Kasumi-1 (cell line): ENCODE data around the gene SOX13.

Source experiments
- DNase-seq, 2 experiments: peaks; one replicate each; lab custom pipeline; 2025; lab: John Stamatoyannopoulos, UW

SOX13 gene

DNA sequence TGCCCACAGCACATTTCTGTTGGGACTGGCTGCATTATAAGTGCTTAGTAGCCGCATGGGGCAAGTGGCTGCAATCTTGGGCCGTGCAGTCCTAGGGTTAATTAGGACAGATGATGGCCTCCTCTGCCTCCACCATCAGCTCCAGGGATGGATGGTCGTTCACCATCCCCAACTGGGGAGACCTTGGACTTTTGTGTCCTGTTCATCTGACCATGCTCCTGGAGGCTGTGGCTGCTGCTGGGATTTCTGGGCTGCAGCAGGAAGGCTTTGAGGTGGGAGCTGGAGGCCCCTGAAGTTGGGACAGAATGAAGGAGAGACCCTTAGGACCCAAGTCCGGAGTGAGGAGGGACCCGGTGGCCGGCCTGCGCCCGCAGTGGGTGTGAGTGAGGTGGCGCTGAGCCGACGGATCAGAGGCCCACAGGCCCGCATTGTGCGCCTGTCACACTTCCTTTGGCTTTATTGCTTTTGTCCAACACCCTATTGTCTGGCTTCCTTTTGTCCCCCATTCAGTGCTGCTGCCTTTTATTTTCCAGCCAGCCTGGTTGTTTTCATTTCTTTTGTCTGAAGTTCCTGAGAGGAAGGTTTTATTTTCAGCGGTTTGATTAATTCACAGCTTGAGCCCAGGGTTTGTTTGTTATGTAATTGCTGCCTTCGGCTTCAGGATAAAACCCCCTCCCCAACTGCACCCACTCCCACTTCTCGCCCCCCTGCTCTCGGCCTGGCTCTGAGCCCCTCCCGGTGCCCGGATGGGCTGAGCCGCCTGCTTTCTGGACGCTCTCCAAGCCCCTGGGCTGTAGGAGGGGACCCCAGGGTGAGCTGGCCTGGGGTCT, 35.6 kb downstream of the SOX13 start:
- no peak for DNase-seq

GRCh38 chr1:204110894-204111633, 38.1 kb downstream of the SOX13 start:
- no peak for DNase-seq

- DNase-seq, result no peak
Observed at GRCh38 chr1:204112876-204113730, 40.2 kb downstream of the SOX13 start.

DNA sequence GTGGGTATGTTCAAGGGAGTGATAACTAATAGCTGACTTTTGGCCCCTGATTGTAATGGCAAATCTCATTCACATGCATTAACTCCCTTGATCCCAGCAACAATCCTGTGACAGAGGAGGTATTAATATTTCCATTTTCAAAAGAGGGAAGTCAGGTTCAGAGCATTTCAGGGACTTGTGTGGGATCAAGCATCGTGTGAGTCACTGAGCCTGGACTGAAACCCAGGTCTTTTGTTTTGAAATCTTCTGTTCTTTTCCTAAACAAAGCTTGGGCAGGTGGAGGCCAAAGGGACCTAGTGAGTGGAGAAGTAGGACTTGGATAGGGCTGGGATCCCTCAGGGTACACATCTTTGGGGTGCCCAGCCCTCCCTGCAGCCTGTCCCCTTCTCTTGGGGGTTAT, 41.0 kb downstream of the SOX13 start:
- DNase-seq, result no peak

GRCh38 chr1:204114606-204115005, 41.7 kb downstream of the SOX13 start:
- DNase-seq, result peak; percentile 50 to 66

GRCh38 chr1:204115116-204115515, 42.2 kb downstream of the SOX13 start:
- no peak for DNase-seq

DNA sequence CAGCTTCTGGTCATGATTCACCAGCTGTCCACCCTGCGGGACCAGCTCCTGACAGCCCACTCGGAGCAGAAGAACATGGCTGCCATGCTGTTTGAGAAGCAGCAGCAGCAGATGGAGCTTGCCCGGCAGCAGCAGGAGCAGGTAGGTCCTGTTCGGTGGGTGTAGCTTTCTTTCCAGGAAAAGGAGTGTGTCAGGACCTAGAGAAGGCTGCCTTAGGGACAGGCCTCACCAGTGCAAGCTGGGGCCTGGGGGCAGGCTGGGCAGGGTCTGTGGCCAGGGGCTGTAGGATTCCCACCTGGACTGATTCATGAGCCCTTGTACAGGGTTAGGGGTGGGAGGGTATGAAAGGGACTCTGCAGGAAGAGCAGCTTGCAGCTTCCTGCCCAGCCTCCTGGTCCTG, 43.6 kb downstream of the SOX13 start:
- no peak for DNase-seq

GRCh38 chr1:204121840-204122555, 49.1 kb downstream of the SOX13 start:
- no peak for DNase-seq

- DNase-seq, result no peak
Observed at GRCh38 chr1:204123376-204123775, 50.5 kb downstream of the SOX13 start.

GRCh38 chr1:204124639-204125038, 51.7 kb downstream of the SOX13 start:
- DNase-seq, result no peak

- no peak for DNase-seq
Observed at GRCh38 chr1:204125759-204126351, 52.9 kb downstream of the SOX13 start.

GRCh38 chr1:204126386-204126785, 53.5 kb downstream of the SOX13 start:
- peak; percentile 35 to 52 for DNase-seq

- DNase-seq, result no peak
Observed at GRCh38 chr1:204126956-204127355, 54.0 kb downstream of the SOX13 start.

- peak; percentile 43 to 51 for DNase-seq
Observed at GRCh38 chr1:204127597-204128242, 54.8 kb downstream of the SOX13 start.

DNA sequence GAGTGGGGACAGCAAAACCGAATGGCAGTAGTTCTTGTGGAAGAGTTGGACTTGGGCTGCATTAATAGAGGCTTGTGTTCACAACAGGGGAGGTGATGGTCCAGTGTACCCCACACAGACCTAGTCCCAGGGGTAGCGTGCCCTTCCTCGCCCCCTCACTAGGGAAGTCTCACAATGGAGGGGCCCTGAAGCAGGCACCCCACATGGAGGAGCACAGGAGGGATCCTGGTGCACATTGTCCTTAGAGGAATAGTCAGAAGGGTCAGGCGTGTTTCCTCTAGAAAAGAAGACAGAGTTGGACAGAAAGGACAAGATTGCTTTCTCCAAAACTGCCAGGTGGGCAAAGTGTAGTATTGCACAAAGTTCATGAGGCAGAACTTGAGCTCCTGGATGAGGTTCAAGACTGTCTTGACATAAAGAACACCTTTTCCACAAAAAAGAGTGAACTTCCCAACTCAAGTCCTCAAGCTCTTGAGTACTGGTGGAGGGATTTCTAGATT, 55.6 kb downstream of the SOX13 start:
- no peak for DNase-seq

DNA sequence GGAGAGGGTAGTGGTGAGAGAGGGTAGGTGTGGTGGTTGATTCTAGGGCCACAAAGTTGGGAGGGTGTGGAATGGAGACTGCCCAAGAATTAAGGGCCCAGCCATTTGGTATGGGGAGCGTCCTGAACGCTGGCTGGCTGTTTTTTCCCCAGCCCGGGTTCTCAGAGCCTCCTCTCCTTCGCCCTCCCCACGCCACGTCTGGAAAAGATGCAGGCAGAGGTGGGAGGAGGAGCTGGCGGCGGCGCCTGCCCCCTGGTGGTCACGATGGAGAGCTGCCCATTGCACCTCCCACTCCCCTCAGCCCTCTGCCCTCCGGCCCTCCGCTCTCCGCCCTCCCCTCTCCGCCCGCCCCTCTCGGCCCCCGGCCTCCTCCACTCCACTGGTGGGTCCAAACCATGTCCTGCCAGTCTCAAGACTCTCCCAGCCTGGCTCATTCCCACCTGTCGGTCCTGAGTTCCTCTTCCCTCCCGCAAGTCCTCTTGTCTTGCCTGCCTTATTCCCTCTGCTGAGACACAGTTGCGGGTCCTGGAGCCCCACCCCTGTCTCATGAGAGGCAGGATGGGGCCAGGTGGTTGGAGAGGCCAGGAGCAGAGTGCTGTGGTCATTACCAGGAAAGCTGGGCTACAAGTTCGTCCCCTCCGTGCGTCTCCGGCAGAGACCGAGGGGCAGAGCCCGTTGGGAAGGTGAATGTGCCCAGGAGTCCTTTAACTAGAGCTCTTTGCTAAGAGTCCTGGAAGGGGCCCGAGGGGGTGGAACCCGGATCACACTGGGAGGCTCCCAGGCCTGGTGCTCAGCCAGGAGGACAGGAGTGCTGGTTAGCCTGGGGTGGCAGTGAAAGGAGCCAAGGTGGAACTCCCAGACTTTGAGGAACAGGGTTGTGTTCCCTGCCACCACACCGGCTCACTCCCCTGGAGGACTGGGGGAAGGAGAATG, 56.3 kb downstream of the SOX13 start:
- peak; percentile 55 to 70 for DNase-seq

- DNase-seq, result no peak
Observed at GRCh38 chr1:204130178-204130577, 57.3 kb downstream of the SOX13 start.

DNA sequence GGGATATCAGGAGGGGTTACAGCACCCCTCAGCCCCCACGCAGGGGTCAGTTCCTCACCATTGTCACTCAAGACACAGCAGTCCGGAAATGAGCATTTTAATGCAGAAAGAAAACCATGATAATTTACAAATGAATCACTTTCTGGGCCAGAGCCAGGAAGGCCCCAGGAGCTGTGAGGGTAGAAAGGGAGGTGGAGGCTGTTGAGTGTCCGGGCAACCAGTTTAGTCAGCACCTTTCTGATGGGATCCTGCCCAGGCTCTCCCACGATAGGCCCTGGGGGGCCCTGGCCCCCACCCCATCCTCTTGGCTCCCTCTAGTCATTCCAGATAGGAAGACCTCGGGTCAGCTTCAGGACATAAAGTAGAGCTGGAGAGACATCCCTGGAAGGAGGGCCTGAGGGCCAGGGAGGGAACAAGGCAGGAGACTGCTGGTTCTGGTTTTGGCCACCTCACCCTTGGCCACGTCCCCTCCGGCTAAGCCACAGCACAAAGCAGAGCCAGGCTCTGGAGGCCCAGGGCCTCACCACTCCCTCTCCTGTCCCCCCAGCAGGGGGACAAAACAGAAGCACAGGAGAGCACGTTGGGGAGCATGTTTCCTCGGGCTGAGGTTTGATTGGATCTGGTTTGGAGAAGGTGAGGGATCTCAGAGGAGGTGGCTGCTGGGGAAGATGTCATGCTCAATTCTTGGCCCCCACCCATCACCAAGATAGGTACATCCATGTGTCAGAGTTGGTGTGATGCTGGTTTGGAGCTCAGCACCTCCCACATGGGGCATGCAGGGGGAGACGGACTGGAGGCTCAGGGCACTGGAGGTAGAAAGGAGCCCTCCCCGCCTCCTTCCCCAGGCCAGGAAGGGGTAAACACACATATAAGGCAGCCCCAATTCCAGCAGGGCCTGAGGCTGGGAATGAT, 58.3 kb downstream of the SOX13 start:
- DNase-seq, result no peak
